Sigmoid colon (tissue), 7 donors: Measurements from ENCODE around the gene PRKX. TPM values are rescaled to one million over a fixed set of nuclear protein-coding genes. Genes with fewer than 3 reads are reported as not detected.

Experiments
- DNase-seq: peaks from one replicate; pipeline ENCODE4 v3.0.0-alpha.2; 2019
- H3K27ac ChIP-seq, 4 donors: fragments of 200-600 bp; sonication (generic); one replicate each; pipeline ENCODE4 v1.5.1; 2016 to 2019; ENCODE audit warnings: mild to moderate bottlenecking in 1 of 4
- H3K27me3 ChIP-seq, 3 donors: fragments of 200-600 bp; sonication (generic); one replicate each; pipeline ENCODE4 v1.5.1; 2019; ENCODE audit warnings: mild to moderate bottlenecking in 1 of 3
- H3K36me3 ChIP-seq, 4 donors: fragments of 200-600 bp; sonication (generic); one replicate each; pipeline ENCODE4 v1.5.1; 2016 to 2019
- H3K4me1 ChIP-seq, 4 donors: fragments of 200-600 bp; sonication (generic); one replicate each; pipeline ENCODE4 v1.5.1; 2017 to 2019
- H3K4me3 ChIP-seq, 4 donors: fragments of 200-600 bp; sonication (generic); one replicate each; pipeline ENCODE4 v1.5.1; 2017 to 2019; ENCODE audit warnings: mild to moderate bottlenecking in 2 of 4, moderate library complexity in 1 of 4
- H3K9me3 ChIP-seq, 4 donors: fragments of 200-600 bp in 3 of 4; sonication (generic) in 3 of 4; one replicate each; pipeline versions ENCODE4 v1.5.1 to v1.6.1; 2013 to 2019
- CTCF ChIP-seq, 4 experiments: fragments of 450-650 bp in 3 of 4; fragments of 200-600 bp in 1 of 4; IDR thresholded peaks; one replicate each; pipeline ENCODE4 v1.5.1; 2016 to 2019; ENCODE audit warnings: antibody characterized with exemption in 4 of 4, mild to moderate bottlenecking in 3 of 4, moderate library complexity in 2 of 4
- EP300 ChIP-seq, 4 donors: sonication (generic); formaldehyde crosslinking; IDR thresholded peaks; one replicate each; pipeline ENCODE4 v1.6.1; 2017; ENCODE audit warnings: antibody characterized with exemption in 4 of 4
- POLR2A ChIP-seq, 2 donors: fragments of 450-650 bp; IDR thresholded peaks; one replicate each; pipeline ENCODE4 v1.6.1; 2016; ENCODE audit warnings: antibody characterized with exemption in 2 of 2, mild to moderate bottlenecking in 2 of 2, moderate library complexity in 2 of 2
- POLR2AphosphoS5 ChIP-seq, 4 donors: sonication (generic); formaldehyde crosslinking; IDR thresholded peaks; one replicate each; pipeline ENCODE4 v1.6.1; 2017; ENCODE audit warnings: antibody characterized with exemption in 4 of 4
- WGBS, 2 donors: extraction: QIAGEN DNeasy Blood & Tissue Kit; methylation state at CpG; one replicate each; pipeline ENCODE4 v1.1.7; 2013; 5-methylcytosine and 5-hydroxymethylcytosine counted together
- intact Hi-C: fragments of 100-400 bp; cut with DNase I; formaldehyde crosslinking; loops from one replicate; pipeline ENCODE4 v1.15.1; 2023
- polyA plus RNA-seq, 3 donors: library from polyadenylated mRNA; stranded (reverse); fragments of 200-250 nt; gene quantifications; one replicate each; pipeline ENCODE4 v1.2.3, GENCODE V29; 2013
- total RNA-seq, 4 donors: library from RNA; depleted of rRNA; stranded (reverse); fragments of >200 nt; gene quantifications; one replicate each; pipeline ENCODE4 v1.1.0, GENCODE V29; 2016
- donor health status: healthy with polysubstance abuse.
- donor health status: Bipolar disorder and iron deficiency.
- donor health status: healthy.

PRKX gene
- total and polyA plus RNA-seq, 7 donors: 3.5 to 10.6 (median 6.9) TPM

DNA sequence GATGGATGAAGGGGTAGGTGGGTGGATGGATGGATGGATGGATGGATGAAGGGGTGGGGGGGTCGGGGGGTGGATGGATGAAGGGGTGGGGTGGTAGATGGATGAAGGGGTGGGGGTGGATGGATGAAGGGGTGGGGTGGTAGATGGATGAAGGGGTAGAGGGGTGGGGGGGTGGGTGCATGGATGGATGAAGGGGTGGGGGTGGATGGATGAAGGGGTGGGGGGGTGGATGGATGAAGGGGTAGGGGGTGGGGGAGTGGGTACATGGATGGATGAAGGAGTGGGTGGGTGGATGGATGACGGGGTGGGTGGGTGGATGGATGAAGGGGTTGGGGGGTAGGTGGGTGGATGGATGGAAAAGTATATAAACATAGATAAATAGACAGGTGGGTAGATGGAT, 74.2 kb downstream of the PRKX start:
- no peaks in the 10 kb centered on the region for H3K36me3 ChIP-seq
- intact Hi-C loops: no loop called here
- TF ChIP-seq POLR2A (IDR thresholded peaks at IDR 0.05) (no peak), EP300 (IDR thresholded peaks at IDR 0.05) (no peak)
- H3K4me3 ChIP-seq: no peak overlapping the region
- H3K27ac ChIP-seq: no peak overlapping the region
- no peaks in the 10 kb centered on the region for H3K4me1 ChIP-seq
- no peaks in the 10 kb centered on the region for H3K9me3 ChIP-seq
- no CpG with 5 or more reads among the region's 2 CpGs for WGBS, 2 donors
- DNase-seq: no peak
- H3K27me3 ChIP-seq: no peaks in the 10 kb centered on the region

GRCh38 chrX:3638280-3638873, 75.1 kb downstream of the PRKX start:
- H3K9me3 ChIP-seq: no peaks in the 10 kb centered on the region
- no peaks in the 10 kb centered on the region for H3K4me1 ChIP-seq
- H3K27ac ChIP-seq: no peak overlapping the region
- 17 to 21% methylated on average over 6 of the region's 6 CpGs for WGBS, 2 donors
- H3K4me3 ChIP-seq: no peak overlapping the region
- DNase-seq: no peak
- H3K36me3 ChIP-seq: no peaks in the 10 kb centered on the region
- TF ChIP-seq EP300 (IDR thresholded peaks at IDR 0.05) (no peak), CTCF (IDR thresholded peaks at IDR 0.05) (peak in 3 of 4 experiments; percentile 15 to 42 (median 17))
- intact Hi-C loops: no loop called here
- no peaks in the 10 kb centered on the region for H3K27me3 ChIP-seq

DNA sequence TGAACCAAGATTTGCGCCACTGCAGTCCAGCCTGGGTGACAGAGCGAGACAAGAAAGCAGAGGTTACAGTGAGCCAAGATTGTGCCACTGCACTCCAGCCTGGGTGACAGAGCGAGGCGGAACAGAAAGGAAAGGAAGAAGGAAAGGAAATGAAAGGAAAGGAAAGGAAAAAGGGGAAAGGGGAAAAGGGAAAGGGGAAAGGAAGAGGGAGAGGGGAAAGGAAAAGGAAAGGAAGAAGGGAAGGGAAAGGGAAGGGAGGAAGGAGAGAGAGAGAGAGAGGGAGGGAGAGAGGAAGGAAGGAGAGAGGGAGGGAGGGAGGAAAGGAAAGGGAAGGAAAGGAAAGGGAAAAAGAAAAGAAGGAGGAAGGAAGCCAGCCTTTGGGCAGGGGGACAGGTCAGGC, 76.6 kb downstream of the PRKX start:
- 97 to 98% methylated on average over 4 of the region's 4 CpGs for WGBS, 2 donors
- TF ChIP-seq POLR2A (IDR thresholded peaks at IDR 0.05): no peak
- TF ChIP-seq POLR2AphosphoS5 (IDR thresholded peaks at IDR 0.05): no peak
- TF ChIP-seq EP300 (IDR thresholded peaks at IDR 0.05): no peak
- TF ChIP-seq CTCF (IDR thresholded peaks at IDR 0.05): no peak
- no peak for DNase-seq
- Histone ChIP-seq H3K9me3 (no peaks in the 10 kb centered on the region), H3K36me3 (no peaks in the 10 kb centered on the region), H3K27me3 (no peaks in the 10 kb centered on the region), H3K4me1 (no peaks in the 10 kb centered on the region), H3K27ac (no peak overlapping the region), H3K4me3 (no peak overlapping the region)
- intact Hi-C loops: no loop called here

DNA sequence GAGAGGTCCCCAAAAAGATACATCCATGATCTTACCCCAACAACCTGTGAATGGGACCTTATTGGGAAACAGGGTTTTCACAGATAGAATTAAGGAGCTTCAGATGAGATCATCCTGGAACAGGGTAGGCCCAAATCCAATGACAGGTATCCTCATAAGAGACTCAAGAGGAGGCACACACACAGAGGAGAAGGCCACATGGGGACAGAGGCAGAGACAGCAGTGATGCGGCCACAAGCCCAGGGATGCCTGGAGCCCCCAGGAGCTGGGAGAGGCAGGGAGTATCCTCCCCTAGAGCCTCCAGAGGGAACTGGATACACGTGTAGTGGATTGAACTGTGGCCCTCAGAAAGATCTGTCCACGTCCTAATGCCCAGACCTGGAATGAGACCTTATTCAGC, 82.3 kb downstream of the PRKX start:
- no peak for DNase-seq
- Histone ChIP-seq H3K9me3 (no peaks in the 10 kb centered on the region), H3K36me3 (no peaks in the 10 kb centered on the region), H3K27ac (no peak overlapping the region), H3K4me3 (no peak overlapping the region), H3K4me1 (no peaks in the 10 kb centered on the region), H3K27me3 (no peaks in the 10 kb centered on the region)
- 95 to 97% methylated on average over 3 of the region's 3 CpGs for WGBS, 2 donors
- intact Hi-C loops: no loop called here
- no peak for TF ChIP-seq EP300 (IDR thresholded peaks at IDR 0.05)
- TF ChIP-seq POLR2AphosphoS5 (IDR thresholded peaks at IDR 0.05): no peak
- TF ChIP-seq POLR2A (IDR thresholded peaks at IDR 0.05): no peak
- no peak for TF ChIP-seq CTCF (IDR thresholded peaks at IDR 0.05)

DNA sequence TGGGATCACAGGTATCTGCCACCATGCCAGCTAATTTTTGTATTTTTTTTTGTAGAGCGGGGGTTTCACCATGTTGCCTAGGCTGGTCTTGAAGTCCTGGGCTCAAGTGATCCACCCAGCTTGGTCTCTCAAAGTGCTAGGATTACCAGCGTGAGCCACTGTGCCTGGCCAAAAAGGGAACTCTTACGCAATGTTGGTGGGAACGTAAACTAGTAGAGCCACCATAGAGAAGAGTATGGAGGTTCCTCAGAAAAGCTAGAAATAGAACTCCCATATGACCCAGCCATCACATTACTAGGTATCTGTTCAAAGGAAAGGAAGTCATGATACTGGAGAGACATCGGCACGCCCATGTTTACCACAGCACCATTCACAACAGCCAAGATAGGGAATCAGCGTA, 85.9 kb downstream of the PRKX start:
- H3K9me3 ChIP-seq: no peaks in the 10 kb centered on the region
- WGBS, 2 donors: 92 to 93% methylated on average over 7 of the region's 7 CpGs
- TF ChIP-seq POLR2AphosphoS5 (IDR thresholded peaks at IDR 0.05) (no peak), POLR2A (IDR thresholded peaks at IDR 0.05) (no peak), EP300 (IDR thresholded peaks at IDR 0.05) (no peak), CTCF (IDR thresholded peaks at IDR 0.05) (no peak)
- intact Hi-C loops: no loop called here
- H3K27ac ChIP-seq: no peak overlapping the region
- no peaks in the 10 kb centered on the region for H3K4me1 ChIP-seq
- no peak overlapping the region for H3K4me3 ChIP-seq
- DNase-seq: no peak
- no peaks in the 10 kb centered on the region for H3K36me3 ChIP-seq
- no peaks in the 10 kb centered on the region for H3K27me3 ChIP-seq
